ENCODE results near the gene SLC35G3. TPM values are rescaled to one million over a fixed set of nuclear protein-coding genes. Genes with fewer than 3 reads are reported as not detected.

SLC35G3 gene
- total RNA-seq, 1 experiment from 2014 or later: not detected

DNA sequence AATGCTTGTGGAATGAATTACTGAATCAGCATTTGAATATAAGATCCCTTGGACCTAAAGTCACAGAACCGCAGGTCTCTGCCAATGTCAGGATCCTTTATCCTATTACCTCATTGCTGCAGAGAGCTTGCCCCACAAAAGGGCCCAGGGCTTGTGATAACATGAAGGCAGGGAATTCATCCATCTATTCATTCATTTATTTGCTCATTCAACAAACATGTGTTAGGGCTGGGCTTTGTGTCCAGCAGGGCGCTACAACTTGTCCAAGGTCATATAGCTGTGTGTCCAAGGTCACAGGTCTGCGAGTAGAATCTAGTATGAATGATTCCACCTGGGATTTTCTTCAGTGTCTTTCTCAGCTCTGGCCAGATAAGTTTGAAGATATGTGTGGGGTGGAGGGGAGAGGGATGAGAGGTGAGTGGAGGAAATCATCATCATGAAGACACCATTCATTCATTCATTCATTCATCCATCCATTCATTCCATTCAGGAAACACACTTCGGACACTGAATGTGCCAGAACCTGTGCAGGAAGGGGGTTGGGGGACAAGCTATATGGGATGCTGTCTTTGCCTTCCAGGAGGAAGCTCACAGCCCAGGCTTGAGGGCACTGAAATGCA is 47.9 kb downstream of the SLC35G3 start:
- H3K27me3 Mint-ChIP-seq (ENCODE audit: low read depth): peaks cover 4% of the 10 kb centered on the region
- H3K14ac ChIP-seq (ENCODE audit: insufficient read depth, low read length): no peak overlapping the region
- no peak overlapping the region for H3K56ac ChIP-seq (ENCODE audit: insufficient read length, low read depth, low read length)
- TF ChIP-seq, protein P1, sequence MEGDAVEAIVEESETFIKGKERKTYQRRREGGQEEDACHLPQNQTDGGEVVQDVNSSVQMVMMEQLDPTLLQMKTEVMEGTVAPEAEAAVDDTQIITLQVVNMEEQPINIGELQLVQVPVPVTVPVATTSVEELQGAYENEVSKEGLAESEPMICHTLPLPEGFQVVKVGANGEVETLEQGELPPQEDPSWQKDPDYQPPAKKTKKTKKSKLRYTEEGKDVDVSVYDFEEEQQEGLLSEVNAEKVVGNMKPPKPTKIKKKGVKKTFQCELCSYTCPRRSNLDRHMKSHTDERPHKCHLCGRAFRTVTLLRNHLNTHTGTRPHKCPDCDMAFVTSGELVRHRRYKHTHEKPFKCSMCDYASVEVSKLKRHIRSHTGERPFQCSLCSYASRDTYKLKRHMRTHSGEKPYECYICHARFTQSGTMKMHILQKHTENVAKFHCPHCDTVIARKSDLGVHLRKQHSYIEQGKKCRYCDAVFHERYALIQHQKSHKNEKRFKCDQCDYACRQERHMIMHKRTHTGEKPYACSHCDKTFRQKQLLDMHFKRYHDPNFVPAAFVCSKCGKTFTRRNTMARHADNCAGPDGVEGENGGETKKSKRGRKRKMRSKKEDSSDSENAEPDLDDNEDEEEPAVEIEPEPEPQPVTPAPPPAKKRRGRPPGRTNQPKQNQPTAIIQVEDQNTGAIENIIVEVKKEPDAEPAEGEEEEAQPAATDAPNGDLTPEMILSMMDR (conservative IDR thresholded peaks at IDR 0.05): no peak
- H3K4me2 ChIP-seq (ENCODE audit: insufficient read depth, insufficient read length, low read length): no peak overlapping the region
- H3K9me3 Mint-ChIP-seq: no peaks in the 10 kb centered on the region; a peak in 1 of 5 replicates
- no peaks in the 10 kb centered on the region for H3K23me2 ChIP-seq (ENCODE audit: insufficient read length, low read depth, low read length, poor library complexity, severe bottlenecking)
- H4K20me1 ChIP-seq (ENCODE audit: control insufficient read depth, insufficient read depth, insufficient read length): no peaks in the 10 kb centered on the region
- DNase-seq: no peak
- H3K79me2 ChIP-seq (ENCODE audit: insufficient read depth, low read length): peaks cover 4% of the 10 kb centered on the region; the same call in 1 of the 2 replicates
- no peak overlapping the region for H2BK5ac ChIP-seq (ENCODE audit: insufficient read length, low read length)
- H3K27me3 ChIP-seq (ENCODE audit: insufficient read depth, low read length): no peaks in the 10 kb centered on the region
- H4K5ac ChIP-seq (ENCODE audit: insufficient read length, low read depth, low read length): no peak overlapping the region
- H3K4ac ChIP-seq (ENCODE audit: low read depth, low read length): no peak overlapping the region
- H3K4me1 ChIP-seq (ENCODE audit: insufficient read depth, low read length): no peaks in the 10 kb centered on the region
- no peaks in the 10 kb centered on the region; a peak in 1 of 7 replicates for H3K36me3 Mint-ChIP-seq (ENCODE audit: insufficient read depth in 1 of 3, low read depth in 3 of 3)
- H3K9me3 ChIP-seq (ENCODE audit: control insufficient read depth, low read depth, low read length): no peaks in the 10 kb centered on the region
- no peak overlapping the region for H3K27ac ChIP-seq (ENCODE audit: insufficient read length, low read depth, low read length)
- no peak overlapping the region for H4K8ac ChIP-seq (replicated peaks; ENCODE audit: insufficient read length, low read depth, low read length)
- H2AK5ac ChIP-seq (ENCODE audit: insufficient read length, low read length): no peak overlapping the region
- H3K18ac ChIP-seq (ENCODE audit: insufficient read length, low read depth, low read length): no peak overlapping the region
- no peak overlapping the region for H3K4me3 Mint-ChIP-seq
- peak overlapping the region in 1 of 3 experiments; percentile 67; a peak in 1 of 7 replicates for H3K27ac Mint-ChIP-seq
- whole genome bisulfite sequencing (ENCODE audit: extremely low coverage, insufficient read length, low lambda C conversion rate): no CpG with 5 or more reads among the region's 4 CpGs
- no peak overlapping the region for H2AFZ ChIP-seq (ENCODE audit: low read length)
- H2BK120ac ChIP-seq (ENCODE audit: low read depth, low read length, poor library complexity, severe bottlenecking): no peak overlapping the region
- H3K4me1 Mint-ChIP-seq: peaks cover 8 to 22% of the 10 kb centered on the region in 2 experiments
- H4K91ac ChIP-seq (ENCODE audit: insufficient read length, low read depth, low read length): no peak overlapping the region
- no peak overlapping the region for H2BK12ac ChIP-seq (ENCODE audit: insufficient read length, low read depth, low read length)
- H3K79me1 ChIP-seq (ENCODE audit: insufficient read depth, low read depth, low read length, poor library complexity, severe bottlenecking): no peaks in the 10 kb centered on the region
- H2BK20ac ChIP-seq (ENCODE audit: low read depth, low read length, poor library complexity, severe bottlenecking): no peak overlapping the region
- no peak overlapping the region for H3K9ac ChIP-seq (ENCODE audit: extremely low read depth, insufficient read length, low read length)
- H3T11ph ChIP-seq (ENCODE audit: low read length): no peak overlapping the region
- no peak overlapping the region for H2BK15ac ChIP-seq (ENCODE audit: low read depth, low read length)
- no peak overlapping the region for H3K23ac ChIP-seq (ENCODE audit: insufficient read length, low read depth, low read length)

All from H9 (cell line).